ENCODE measurements around the gene DNPH1. TPM values are rescaled to one million over a fixed set of nuclear protein-coding genes. Genes with fewer than 3 reads are reported as not detected.

Gene DNPH1
- total and polyA plus RNA-seq, 9 of the 15 experiments (the other 6 are each of a cell fraction or from before 2014, with no cell fraction given), result 7.3 to 300 (median 68.7) TPM

GRCh38 chr6:43181942-43182860 lies 47.1 kb downstream of the DNPH1 start, which contains the start of gene CUL9 (continued):
- TF ChIP-seq CC2D1A (IDR thresholded peaks at IDR 0.05) (no peak), ZNF655 (CRISPR knock-in tag; IDR thresholded peaks at IDR 0.05) (no peak), DEAF1 (CRISPR knock-in tag; IDR thresholded peaks at IDR 0.05) (no peak), TBL1XR1 (IDR thresholded peaks at IDR 0.05; ENCODE audit: low read length in 2 of 2) (no peak), SIRT6 (IDR thresholded peaks at IDR 0.05; ENCODE audit: low read depth, low read length) (no peak), CREB3 (tag; conservative IDR thresholded peaks at IDR 0.05; ENCODE audit: low read depth) (no peak; the same call in 1 of the 2 replicates), HOXB6 (CRISPR knock-in tag; IDR thresholded peaks at IDR 0.05; ENCODE audit: borderline replicate concordance) (no peak), NBN (IDR thresholded peaks at IDR 0.05; ENCODE audit: low read depth) (no peak), HMGXB4 (CRISPR knock-in tag; IDR thresholded peaks at IDR 0.05) (0 out of 2 replicates have a peak, but pooled peaks have one; percentile 20), ZFP30 (CRISPR knock-in tag; IDR thresholded peaks at IDR 0.05; ENCODE audit: borderline replicate concordance) (no peak), HMGN3 (IDR thresholded peaks at IDR 0.05; ENCODE audit: borderline replicate concordance, extremely low read depth, insufficient read length, low read depth, low read length) (peak; percentile 96), TAF1 (IDR thresholded peaks at IDR 0.05; ENCODE audit: control insufficient read depth, extremely low read depth, insufficient read depth, low read length, severe bottlenecking) (peak; percentile 30), NFXL1 (CRISPR knock-in tag; IDR thresholded peaks at IDR 0.05) (no peak), HMBOX1 (IDR thresholded peaks at IDR 0.05) (no peak), SREBF2 (CRISPR knock-in tag; IDR thresholded peaks at IDR 0.05) (no peak), KDM4B (IDR thresholded peaks at IDR 0.05; ENCODE audit: borderline replicate concordance in 2 of 2, low read depth in 1 of 2) (0 out of 4 replicates have a peak, but pooled peaks of 1 of the 2 experiments have one; percentile 75), ZNF696 (CRISPR knock-in tag; conservative IDR thresholded peaks at IDR 0.05) (no peak), TFAP4 (CRISPR knock-in tag; IDR thresholded peaks at IDR 0.05; ENCODE audit: borderline replicate concordance) (peak; percentile 92)
